SU-DHL-6 (cell line): ENCODE measurements around the gene TNP2.

ENCODE experiments used
- H2AFZ ChIP-seq: fragments of 200-600 bp; sonication (generic); 2 replicates; pipeline ENCODE4 v1.6.1; 2014; ENCODE audit warnings: low read depth, mild to moderate bottlenecking, moderate library complexity, mixed read lengths, antibody characterized with exemption, low read length; ENCODE audit not compliant: severe bottlenecking
- H3F3A ChIP-seq: fragments of 200-600 bp; shearing (Covaris generic); 2 replicates; pipeline ENCODE4 v1.6.0; 2016; ENCODE audit warnings: antibody characterized with exemption, mild to moderate bottlenecking; ENCODE audit not compliant: insufficient read depth
- H3K27ac ChIP-seq: fragments of 200-600 bp; sonication (generic); 2 replicates; pipeline ENCODE4 v1.5.1; 2016; ENCODE audit warnings: low read depth, mild to moderate bottlenecking, low read length, moderate library complexity, mixed read lengths
- H3K27me3 ChIP-seq: fragments of 200-600 bp; sonication (generic), shearing (Covaris generic); 2 replicates; pipeline ENCODE4 v1.6.0; 2014; ENCODE audit warnings: mild to moderate bottlenecking, low read length
- H3K36me3 ChIP-seq: fragments of 200-600 bp; sonication (generic); 2 replicates; pipeline ENCODE4 v1.6.1; 2014; ENCODE audit warnings: mild to moderate bottlenecking, low read length, mixed read lengths
- H3K4me2 ChIP-seq: fragments of 300-600, 200-600 bp; shearing (Covaris generic), sonication (generic); 2 replicates; pipeline ENCODE4 v1.6.0; 2014; ENCODE audit warnings: low read length, low read depth, mild to moderate bottlenecking; ENCODE audit not compliant: poor library complexity, severe bottlenecking
- H3K4me3 ChIP-seq: fragments of 200-600 bp; sonication (generic); 2 replicates; pipeline ENCODE4 v1.5.1; 2014; ENCODE audit warnings: antibody characterized with exemption, low read length, mild to moderate bottlenecking, mixed read lengths; ENCODE audit not compliant: insufficient read depth, poor library complexity, severe bottlenecking
- H3K79me2 ChIP-seq: fragments of 200-600 bp; sonication (generic); 2 replicates; pipeline ENCODE4 v1.6.1; 2014; ENCODE audit warnings: mild to moderate bottlenecking, low read length, moderate library complexity; ENCODE audit not compliant: insufficient read depth
- H3K9ac ChIP-seq: fragments of 200-600 bp; sonication (generic); 2 replicates; pipeline ENCODE4 v1.7.0; 2014; ENCODE audit warnings: mild to moderate bottlenecking, low read length
- H3K9me2 ChIP-seq: fragments of 200-600 bp; sonication (generic); replicated peaks from 2 replicates; pipeline ENCODE4 v1.6.1; 2014; ENCODE audit warnings: low read length; ENCODE audit not compliant: insufficient read depth
- H3K9me3 ChIP-seq: fragments of 200-600 bp; sonication (generic); 2 replicates; pipeline ENCODE4 v1.6.1; 2014; ENCODE audit warnings: low read length, mixed read lengths; ENCODE audit not compliant: insufficient read depth
- H4K20me1 ChIP-seq: fragments of 200-600 bp; sonication (generic); 2 replicates; pipeline ENCODE4 v1.6.1; 2014; ENCODE audit warnings: low read depth, mild to moderate bottlenecking, antibody characterized with exemption, low read length, moderate library complexity, mixed read lengths
- CTCF ChIP-seq: fragments of 200-600 bp; sonication (generic); IDR thresholded peaks from one replicate; pipeline ENCODE4 v1.5.1; 2017; ENCODE audit warnings: antibody characterized with exemption, mild to moderate bottlenecking, low read length, moderate library complexity; ENCODE audit not compliant: insufficient read depth, poor library complexity, severe bottlenecking
- EZH2phosphoT487 ChIP-seq: fragments of 200-600 bp; sonication (generic), shearing (Covaris generic); conservative IDR thresholded peaks from 2 replicates; pipeline ENCODE4 v1.6.1; 2018; ENCODE audit warnings: mild to moderate bottlenecking, antibody characterized with exemption, low read length, moderate library complexity, mixed read lengths

Gene TNP2

GRCh38 chr16:11253995-11254912, 14.9 kb downstream of the TNP2 start:
- no peaks in the 10 kb centered on the region for H4K20me1 ChIP-seq
- H3K9ac ChIP-seq: peak overlapping the region; percentile 65
- no peak overlapping the region for H2AFZ ChIP-seq

GRCh38 chr16:11253009-11253994, 15.8 kb downstream of the TNP2 start:
- peak overlapping the region; percentile 80 for H3K4me2 ChIP-seq
- no peaks in the 10 kb centered on the region for H3K9me3 ChIP-seq
- H4K20me1 ChIP-seq: no peaks in the 10 kb centered on the region
- no peaks in the 10 kb centered on the region for H3K36me3 ChIP-seq
- no peak overlapping the region for H2AFZ ChIP-seq
- no peak overlapping the region for H3K4me3 ChIP-seq
- TF ChIP-seq EZH2phosphoT487 (no peak), CTCF (no peak)
- no peaks in the 10 kb centered on the region for H3K9me2 ChIP-seq
- H3F3A ChIP-seq: peaks cover 13% of the 10 kb centered on the region
- no peaks in the 10 kb centered on the region for H3K79me2 ChIP-seq
- H3K27ac ChIP-seq: peak overlapping the region; percentile 67
- H3K9ac ChIP-seq: no peak overlapping the region; the same call in 1 of the 2 replicates
- no peaks in the 10 kb centered on the region for H3K27me3 ChIP-seq

More at GRCh38 chr16:11253995-11254912, 14.9 kb downstream of the TNP2 start:
- Histone ChIP-seq H3K9me3 (no peaks in the 10 kb centered on the region), H3F3A (peaks cover 13% of the 10 kb centered on the region), H3K9me2 (no peaks in the 10 kb centered on the region), H3K27ac (peak overlapping the region; percentile 67), H3K4me3 (peak overlapping the region; percentile 57), H3K36me3 (no peaks in the 10 kb centered on the region), H3K79me2 (no peaks in the 10 kb centered on the region), H3K4me2 (peak overlapping the region; percentile 80), H3K27me3 (no peaks in the 10 kb centered on the region)
- TF ChIP-seq CTCF: no peak
- TF ChIP-seq EZH2phosphoT487: no peak

- TF ChIP-seq EZH2phosphoT487: no peak
- Histone ChIP-seq H3K9ac (no peak overlapping the region), H3K9me3 (no peaks in the 10 kb centered on the region), H3K79me2 (no peaks in the 10 kb centered on the region), H3K27ac (no peak overlapping the region), H2AFZ (no peak overlapping the region), H3K36me3 (no peaks in the 10 kb centered on the region), H3K4me2 (no peak overlapping the region), H3K27me3 (no peaks in the 10 kb centered on the region), H3K4me3 (no peak overlapping the region), H3F3A (peaks cover 13% of the 10 kb centered on the region), H3K9me2 (no peaks in the 10 kb centered on the region), H4K20me1 (no peaks in the 10 kb centered on the region)
Measured at GRCh38 chr16:11252482-11252931, 16.6 kb downstream of the TNP2 start.
